HepG2 (cell line): ENCODE measurements around the gene CIITA.

Experiments
- ATF7 ChIP-seq, 2 experiments: fragments of 450-650 bp in 1 of 2; sonication (generic) in 1 of 2; formaldehyde crosslinking in 1 of 2; IDR thresholded peaks; 2 replicates each; pipeline versions ENCODE4 v1.4.0 to v1.6.1; 2016 to 2020; ENCODE audit warnings: antibody characterized with exemption in 1 of 2, mild to moderate bottlenecking in 1 of 2, missing genetic modification reagents in 1 of 2
- CTCF ChIP-seq: sonication (generic); formaldehyde crosslinking; IDR thresholded peaks from 2 replicates; pipeline ENCODE4 v1.5.0; 2020; ENCODE audit warnings: mild to moderate bottlenecking, missing genetic modification reagents, moderate library complexity
- HMGA1 ChIP-seq: sonication (generic); formaldehyde crosslinking; conservative IDR thresholded peaks from 2 replicates; pipeline ENCODE4 v1.4.0; 2020; ENCODE audit warnings: missing genetic modification reagents
- PCBP1 ChIP-seq: fragments of 200-400 bp; formaldehyde crosslinking; IDR thresholded peaks from 2 replicates; pipeline ENCODE4 v1.6.1; 2017; ENCODE audit warnings: mild to moderate bottlenecking, low read depth, low read length, borderline replicate concordance
- POLR2AphosphoS2 ChIP-seq: IDR thresholded peaks from 2 replicates; pipeline ENCODE4 v1.6.1; 2011; ENCODE audit warnings: low read depth, low read length, improper control_type of control experiment
- SYNCRIP ChIP-seq: fragments of 200-400 bp; formaldehyde crosslinking; IDR thresholded peaks from 2 replicates; pipeline ENCODE4 v1.6.1; 2018; ENCODE audit warnings: mild to moderate bottlenecking, low read depth, low read length; ENCODE audit not compliant: insufficient read depth
- TAF1 ChIP-seq: sonication (generic); formaldehyde crosslinking; IDR thresholded peaks from 2 replicates; pipeline ENCODE4 v1.4.0; 2020; ENCODE audit warnings: missing genetic modification reagents
- THAP7 ChIP-seq: sonication (generic); formaldehyde crosslinking; IDR thresholded peaks from 2 replicates; pipeline ENCODE4 v1.8.1; 2023; ENCODE audit warnings: mild to moderate bottlenecking, missing genetic modification reagents
- ZBTB46 ChIP-seq: sonication (generic); formaldehyde crosslinking; IDR thresholded peaks from 2 replicates; pipeline ENCODE4 v1.4.0; 2020; ENCODE audit warnings: mild to moderate bottlenecking, missing genetic modification reagents, borderline replicate concordance
- ZNF18 ChIP-seq: sonication (generic); formaldehyde crosslinking; IDR thresholded peaks from 2 replicates; pipeline ENCODE4 v1.8.0; 2022; ENCODE audit warnings: mild to moderate bottlenecking, missing genetic modification reagents; ENCODE audit not compliant: insufficient replicate concordance
- ZNF280D ChIP-seq: sonication (generic); formaldehyde crosslinking; IDR thresholded peaks from 2 replicates; pipeline ENCODE4 v1.5.1; 2020; ENCODE audit warnings: mild to moderate bottlenecking, missing genetic modification reagents
- ZNF550 ChIP-seq: sonication (generic); formaldehyde crosslinking; IDR thresholded peaks from 2 replicates; pipeline ENCODE4 v1.4.0; 2020; ENCODE audit warnings: mild to moderate bottlenecking, missing genetic modification reagents, borderline replicate concordance
- ZNF703 ChIP-seq: sonication (generic); formaldehyde crosslinking; IDR thresholded peaks from 2 replicates; pipeline ENCODE4 v1.5.1; 2020; ENCODE audit warnings: missing genetic modification reagents, mild to moderate bottlenecking, moderate library complexity, borderline replicate concordance
- ZNF879 ChIP-seq: sonication (generic); formaldehyde crosslinking; IDR thresholded peaks from 2 replicates; pipeline ENCODE4 v1.8.1; 2023; ENCODE audit warnings: missing genetic modification reagents

GRCh38 chr16:10880594-10881452 lies 3.8 kb downstream of the CIITA start:
- TF ChIP-seq CTCF (CRISPR knock-in tag) = no peak
- no peak for TF ChIP-seq ZNF879 (CRISPR knock-in tag)
- TF ChIP-seq HMGA1 = no peak
- no peak for TF ChIP-seq ZNF280D (CRISPR knock-in tag)
- TF ChIP-seq ATF7 (IDR thresholded peaks at IDR 0.05) = no peak
- TF ChIP-seq ATF7 (CRISPR knock-in tag; IDR thresholded peaks at IDR 0.05) = no peak
- TF ChIP-seq ZNF550 (CRISPR knock-in tag) = no peak
- no peak for TF ChIP-seq TAF1
- no peak for TF ChIP-seq THAP7
- no peak for TF ChIP-seq SYNCRIP
- TF ChIP-seq PCBP1 = no peak
- no peak for TF ChIP-seq ZNF18
- no peak for TF ChIP-seq ZNF703
- TF ChIP-seq ZBTB46 (CRISPR knock-in tag) = no peak
- no peak for TF ChIP-seq POLR2AphosphoS2
